A673 (cell line): Measurements from ENCODE around the gene NMRAL1. TPM values are rescaled to one million over a fixed set of nuclear protein-coding genes. Genes with fewer than 3 reads are reported as not detected.

Experiments used
- BruUV-seq: library from RNA; stranded (reverse); fragments of 400-500 nt; replicated peaks from 2 replicates; lab custom pipeline; 2021; lab: Mats Ljungman, UMichigan
- CTCF ChIA-PET: fragments of 300-600 bp; sonication (Branson Sonifier 250); formaldehyde crosslinking; loops from one replicate; lab custom pipeline; 2022; ENCODE audit warnings: antibody characterized with exemption; lab: Charles Lee
- POLR2A ChIA-PET: fragments of 300-600 bp; sonication (Branson Sonifier 250); formaldehyde crosslinking; loops from one replicate; lab custom pipeline; 2022; ENCODE audit warnings: antibody characterized with exemption; ENCODE audit not compliant: low non-redundant PET; lab: Charles Lee
- DNase-seq: peaks from one replicate; pipeline ENCODE4 v3.0.0-alpha.2; 2015; ENCODE audit warnings: low spot score
- H3K27ac ChIP-seq: fragments of 200-600 bp; sonication (generic); 2 replicates; pipeline ENCODE4 v1.5.1; 2016; ENCODE audit warnings: mixed run types, low read depth, mild to moderate bottlenecking, mixed read lengths, antibody characterized with exemption, low read length; ENCODE audit not compliant: poor library complexity, severe bottlenecking
- H3K27me3 ChIP-seq: fragments of 200-600 bp; sonication (generic); replicated peaks from 2 replicates; pipeline ENCODE4 v1.6.1; 2017; ENCODE audit warnings: mixed run types, low read depth, mild to moderate bottlenecking, mixed read lengths, antibody characterized with exemption, low read length; ENCODE audit not compliant: insufficient read depth, poor library complexity
- H3K36me3 ChIP-seq: fragments of 200-600 bp; sonication (generic); 2 replicates; pipeline ENCODE4 v1.6.1; 2016; ENCODE audit warnings: mixed run types, mild to moderate bottlenecking, mixed read lengths, antibody characterized with exemption, low read length; ENCODE audit not compliant: insufficient read depth, poor library complexity, severe bottlenecking
- H3K4me1 ChIP-seq: fragments of 200-600 bp; sonication (generic); 2 replicates; pipeline ENCODE4 v1.6.1; 2017; ENCODE audit warnings: mixed run types, mild to moderate bottlenecking, mixed read lengths, antibody characterized with exemption, low read length; ENCODE audit not compliant: insufficient read depth, poor library complexity, severe bottlenecking
- H3K4me3 ChIP-seq: fragments of 200-600 bp; sonication (generic); 2 replicates; pipeline ENCODE4 v1.5.1; 2016; ENCODE audit warnings: low read depth, mixed run types, mild to moderate bottlenecking, mixed read lengths, low read length; ENCODE audit not compliant: poor library complexity, severe bottlenecking
- H3K9me3 ChIP-seq: fragments of 200-600 bp; sonication (generic); 2 replicates; pipeline ENCODE4 v1.6.1; 2016; ENCODE audit warnings: mixed run types, low read depth, mild to moderate bottlenecking, mixed read lengths, antibody characterized with exemption, low read length; ENCODE audit not compliant: poor library complexity, severe bottlenecking
- EZH2 ChIP-seq: fragments of 200-600 bp; sonication (generic); IDR thresholded peaks from 2 replicates; pipeline ENCODE4 v1.6.1; 2017; ENCODE audit warnings: borderline replicate concordance, low read depth, mild to moderate bottlenecking, mixed read lengths, antibody characterized with exemption, low read length; ENCODE audit not compliant: poor library complexity, severe bottlenecking
- intact Hi-C: fragments of 100-400 bp; cut with micrococcal nuclease; formaldehyde crosslinking; loops from one replicate; pipeline ENCODE4 v1.10.0; 2022; ENCODE audit not compliant: unreplicated experiment
- total RNA-seq: library from RNA; stranded (reverse); gene quantifications from 2 replicates; pipeline ENCODE4 v1.2.3, GENCODE V29; 2021
- TF ChIP-seq, protein P1 (sequence below): fragments of 300-800, 200-600 bp; sonication (generic); conservative IDR thresholded peaks from 2 replicates; pipeline ENCODE4 v1.5.1; 2017; ENCODE audit warnings: low read depth, mild to moderate bottlenecking, antibody characterized with exemption, low read length, moderate library complexity, mixed read lengths

NMRAL1 gene
- total RNA-seq, 1 experiment from 2014 or later, result 85.8 TPM

GRCh38 chr16:4508806-4509205 is 34.4 kb upstream of the NMRAL1 start:
- intact Hi-C loops, result no loop called here
- ChIA-PET CTCF (no interaction called here), POLR2A (no interaction called here)
- no peaks in the 10 kb centered on the region for H3K9me3 ChIP-seq
- no TSS peak for BruUV-seq
- DNase-seq, result no peak
- no peak overlapping the region for H3K27ac ChIP-seq
- H3K4me1 ChIP-seq, result no peaks in the 10 kb centered on the region
- TF ChIP-seq, protein P1, sequence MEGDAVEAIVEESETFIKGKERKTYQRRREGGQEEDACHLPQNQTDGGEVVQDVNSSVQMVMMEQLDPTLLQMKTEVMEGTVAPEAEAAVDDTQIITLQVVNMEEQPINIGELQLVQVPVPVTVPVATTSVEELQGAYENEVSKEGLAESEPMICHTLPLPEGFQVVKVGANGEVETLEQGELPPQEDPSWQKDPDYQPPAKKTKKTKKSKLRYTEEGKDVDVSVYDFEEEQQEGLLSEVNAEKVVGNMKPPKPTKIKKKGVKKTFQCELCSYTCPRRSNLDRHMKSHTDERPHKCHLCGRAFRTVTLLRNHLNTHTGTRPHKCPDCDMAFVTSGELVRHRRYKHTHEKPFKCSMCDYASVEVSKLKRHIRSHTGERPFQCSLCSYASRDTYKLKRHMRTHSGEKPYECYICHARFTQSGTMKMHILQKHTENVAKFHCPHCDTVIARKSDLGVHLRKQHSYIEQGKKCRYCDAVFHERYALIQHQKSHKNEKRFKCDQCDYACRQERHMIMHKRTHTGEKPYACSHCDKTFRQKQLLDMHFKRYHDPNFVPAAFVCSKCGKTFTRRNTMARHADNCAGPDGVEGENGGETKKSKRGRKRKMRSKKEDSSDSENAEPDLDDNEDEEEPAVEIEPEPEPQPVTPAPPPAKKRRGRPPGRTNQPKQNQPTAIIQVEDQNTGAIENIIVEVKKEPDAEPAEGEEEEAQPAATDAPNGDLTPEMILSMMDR, result no peak
- TF ChIP-seq EZH2, result no peak
- peaks cover 28% of the 10 kb centered on the region for H3K36me3 ChIP-seq
- H3K27me3 ChIP-seq, result no peaks in the 10 kb centered on the region
- no peak overlapping the region for H3K4me3 ChIP-seq

DNA sequence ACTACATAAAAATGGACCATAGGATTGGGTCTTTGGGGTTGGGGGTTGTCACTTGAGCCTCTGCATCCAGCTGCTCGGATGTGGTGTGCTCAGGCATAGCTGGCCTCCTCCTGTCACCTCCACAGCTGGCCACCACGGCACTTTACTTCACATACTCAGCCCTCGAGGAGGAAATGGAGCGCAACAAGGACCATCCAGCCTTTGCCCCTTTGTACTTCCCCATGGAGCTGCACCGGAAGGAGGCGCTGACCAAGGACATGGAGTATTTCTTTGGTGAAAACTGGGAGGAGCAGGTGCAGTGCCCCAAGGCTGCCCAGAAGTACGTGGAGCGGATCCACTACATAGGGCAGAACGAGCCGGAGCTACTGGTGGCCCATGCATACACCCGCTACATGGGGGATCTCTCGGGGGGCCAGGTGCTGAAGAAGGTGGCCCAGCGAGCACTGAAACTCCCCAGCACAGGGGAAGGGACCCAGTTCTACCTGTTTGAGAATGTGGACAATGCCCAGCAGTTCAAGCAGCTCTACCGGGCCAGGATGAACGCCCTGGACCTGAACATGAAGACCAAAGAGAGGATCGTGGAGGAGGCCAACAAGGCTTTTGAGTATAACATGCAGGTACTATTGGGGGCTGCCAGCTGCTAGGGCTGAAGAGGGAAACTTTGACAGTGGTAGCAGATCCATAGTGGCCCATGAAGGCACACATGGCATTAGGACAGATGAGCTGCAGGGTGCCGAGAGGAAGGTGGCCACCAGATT is 33.3 kb upstream of the NMRAL1 start:
- Histone ChIP-seq H3K36me3 (peaks cover 28% of the 10 kb centered on the region), H3K27me3 (no peaks in the 10 kb centered on the region), H3K9me3 (no peaks in the 10 kb centered on the region), H3K4me3 (no peak overlapping the region), H3K27ac (no peak overlapping the region), H3K4me1 (no peaks in the 10 kb centered on the region)
- no peak for DNase-seq
- TF ChIP-seq, protein P1, result no peak
- no peak for TF ChIP-seq EZH2
- no TSS peak for BruUV-seq
- ChIA-PET CTCF (interaction anchor here (0.7 to 2.1 kb wide), 2 partner anchors 78 to 258 kb away, joined by 3 to 6 read pairs; no protein-coding TSS in a partner anchor), POLR2A (no interaction called here)
- intact Hi-C loops, result loop anchor here (2.0 kb wide), 2 partner anchors 41 to 77 kb away; no protein-coding TSS in a partner anchor

DNA sequence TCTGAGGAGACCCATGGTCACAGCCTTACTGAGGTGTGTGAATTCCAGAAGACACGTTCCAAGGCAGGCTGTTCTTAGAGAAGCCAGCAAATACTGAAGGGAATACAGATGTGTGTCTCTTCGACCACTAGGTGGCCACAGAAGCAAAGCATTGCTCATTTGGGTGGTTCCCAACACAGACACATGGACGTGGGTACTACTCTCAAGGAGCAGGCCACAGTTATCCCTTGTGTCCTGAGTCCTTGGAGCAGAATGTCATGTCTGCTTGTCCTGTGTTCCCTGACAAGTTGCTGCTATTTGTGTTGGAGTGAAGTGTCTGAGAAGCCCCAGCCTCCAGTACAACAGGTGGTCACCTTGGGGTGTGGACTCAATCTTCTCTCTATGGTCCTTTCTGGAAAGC is 32.0 kb upstream of the NMRAL1 start:
- POLR2A ChIA-PET, result no interaction called here
- BruUV-seq, result no TSS peak

More for the DNA sequence above, 32.0 kb upstream of the NMRAL1 start:
- intact Hi-C loops, result loop anchor here (2.0 kb wide), 2 partner anchors 42 to 78 kb away; no protein-coding TSS in a partner anchor
- no peak overlapping the region for H3K27ac ChIP-seq
- H3K9me3 ChIP-seq, result no peaks in the 10 kb centered on the region
- no peaks in the 10 kb centered on the region for H3K4me1 ChIP-seq
- H3K36me3 ChIP-seq, result peaks cover 28% of the 10 kb centered on the region
- DNase-seq, result peak; percentile 84
- CTCF ChIA-PET, result interaction anchor here (0.5 to 2.1 kb wide), 5 partner anchors 40 to 300 kb away, joined by 3 to 9 read pairs (median 3); no protein-coding TSS in a partner anchor
- H3K27me3 ChIP-seq, result no peaks in the 10 kb centered on the region
- TF ChIP-seq, protein P1, result peak; percentile 84
- no peak for TF ChIP-seq EZH2
- H3K4me3 ChIP-seq, result no peak overlapping the region
